Activated T-helper 1 cell treated with Interleukin-2 at 50 U/mL for 16 hours (primary cell): ENCODE results near the gene GARIN5A.

Experiments
- DNase-seq: peaks from one replicate; pipeline ENCODE4 v3.0.0-alpha.2; 2020; ENCODE audit warnings: low read depth

Gene GARIN5A

GRCh38 chr19:50433201-50434180, 43.2 kb downstream of the GARIN5A start:
- no peak for DNase-seq

- DNase-seq, result no peak
Observed at GRCh38 chr19:50432221-50433028, 44.2 kb downstream of the GARIN5A start, which contains the start of gene MYBPC2. Gene MYBPC2, plus strand, starts transcription at chr19:50432892. Its CDS starts 62 bp downstream, at chr19:50432954.

GRCh38 chr19:50431343-50432220, 45.1 kb downstream of the GARIN5A start:
- DNase-seq, result peak; percentile 74

- no peak for DNase-seq
Observed at GRCh38 chr19:50430888-50431342, 45.7 kb downstream of the GARIN5A start.

GRCh38 chr19:50428772-50429463, 47.7 kb downstream of the GARIN5A start:
- no peak for DNase-seq

GRCh38 chr19:50427997-50428425, 48.6 kb downstream of the GARIN5A start:
- DNase-seq, result no peak

GRCh38 chr19:50427318-50427925, 49.2 kb downstream of the GARIN5A start:
- no peak for DNase-seq

GRCh38 chr19:50425581-50425980, 51.1 kb downstream of the GARIN5A start:
- no peak for DNase-seq

GRCh38 chr19:50423279-50424113, 53.2 kb downstream of the GARIN5A start:
- DNase-seq, result no peak

- DNase-seq, result no peak
Observed at GRCh38 chr19:50422397-50423278, 54.0 kb downstream of the GARIN5A start.

- no peak for DNase-seq
Observed at GRCh38 chr19:50420808-50421207, 55.8 kb downstream of the GARIN5A start.

- DNase-seq, result no peak
Observed at GRCh38 chr19:50420127-50420526, 56.5 kb downstream of the GARIN5A start.

GRCh38 chr19:50419580-50420035, 57.0 kb downstream of the GARIN5A start:
- DNase-seq, result no peak

- no peak for DNase-seq
Observed at GRCh38 chr19:50419022-50419579, 57.5 kb downstream of the GARIN5A start.

- DNase-seq, result no peak
Observed at GRCh38 chr19:50418176-50419021, 58.2 kb downstream of the GARIN5A start, which contains the start of gene SPIB. Gene SPIB, plus strand, starts transcription at chr19:50418938. Its CDS starts 25 bp downstream, at chr19:50418963.

- DNase-seq, result no peak
Observed at GRCh38 chr19:50417111-50418081, 59.3 kb downstream of the GARIN5A start.
